ENCODE data around the gene LGR4. TPM values are rescaled to one million over a fixed set of nuclear protein-coding genes. Genes with fewer than 3 reads are reported as not detected.
A peak's percentile ranks its signal among the peaks of the same experiment; 100 is the strongest.

The LGR4 gene
- total and polyA plus RNA-seq, 2 of the 4 experiments (the other 2 are of a cell fraction), result 2.9 to 6.8 TPM

- in situ Hi-C loops (cut with MboI; ENCODE audit: low sequenced_read_pairs) (no loop called here), intact Hi-C loops (cut with micrococcal nuclease) (no loop called here), dilution Hi-C loops (cut with HindIII; ENCODE audit: low sequenced_read_pairs, unreplicated experiment) (no loop called here)
- Histone ChIP-seq H2BK120ac (ENCODE audit: low read depth, low read length) (no peak overlapping the region), H3K79me1 (ENCODE audit: low read depth in 1 of 2, low read length in 2 of 2) (peaks cover 0 to 12% of the 10 kb centered on the region in 2 experiments; a peak in 1 of 4 replicates), H3K23ac (ENCODE audit: low read depth, low read length) (no peak overlapping the region), H4K20me1 (ENCODE audit: insufficient read depth, low read length) (no peaks in the 10 kb centered on the region), H3K4me1 (ENCODE audit: control insufficient read depth, insufficient read depth, low read length) (peaks cover 3% of the 10 kb centered on the region), H4K91ac (ENCODE audit: insufficient read depth, low read depth, low read length) (no peak overlapping the region), H3K4ac (ENCODE audit: low read depth, low read length) (no peak overlapping the region), H3K9me1 (ENCODE audit: insufficient read depth, low read length) (peaks cover 6% of the 10 kb centered on the region; the same call in 1 of the 2 replicates), H3K56ac (ENCODE audit: extremely low read depth, insufficient read depth, low read length) (no peak overlapping the region), H2AK5ac (ENCODE audit: low read depth, low read length) (no peak overlapping the region), H2BK15ac (ENCODE audit: low read depth, low read length) (no peak overlapping the region), H3K9me3 (ENCODE audit: control insufficient read depth, insufficient read depth, low read length) (no peaks in the 10 kb centered on the region), H2BK20ac (ENCODE audit: low read depth, low read length) (no peak overlapping the region), H3K4me2 (ENCODE audit: low read depth, low read length) (no peak overlapping the region), H2AK9ac (replicated peaks; ENCODE audit: low read depth, low read length, poor library complexity) (no peak overlapping the region), H2AFZ (replicated peaks; ENCODE audit: low read length, poor library complexity) (no peak overlapping the region), H4K8ac (ENCODE audit: low read depth in 2 of 2, low read length in 2 of 2) (no peak overlapping the region), H4K5ac (ENCODE audit: low read depth, low read length) (no peak overlapping the region), H3K27ac (ENCODE audit: insufficient read depth, low read length) (no peak overlapping the region), H3K36me3 (ENCODE audit: control insufficient read depth, insufficient read depth, low read length) (no peaks in the 10 kb centered on the region), H3K18ac (ENCODE audit: low read depth, low read length) (no peak overlapping the region), H2BK5ac (ENCODE audit: low read depth, low read length, poor library complexity, severe bottlenecking) (no peak overlapping the region), H3K4me3 (ENCODE audit: insufficient read depth, low read depth, low read length) (no peak overlapping the region), H3K27me3 (ENCODE audit: control insufficient read depth, insufficient read depth, low read length) (no peaks in the 10 kb centered on the region), H3K14ac (replicated peaks; ENCODE audit: low read depth, low read length) (no peak overlapping the region), H3K9ac (ENCODE audit: low read depth, low read length) (no peak overlapping the region)
- ATAC-seq (ENCODE audit: low read depth), result no peak
- BruUV-seq (replicated peaks), result no TSS peak
- no peak for DNase-seq
- POLR2A ChIA-PET (ENCODE audit: unreplicated experiment), result no interaction called here
- no CpG with 5 or more reads among the region's 1 CpG for WGBS, 2 experiments (ENCODE audit: extremely low coverage in 2 of 2, insufficient read length in 1 of 2)
- CTCF ChIA-PET, result no interaction called here
- TF ChIP-seq CEBPB (IDR thresholded peaks at IDR 0.05; ENCODE audit: low read depth, low read length) (0 out of 2 replicates have a peak, but pooled peaks have one; percentile 41), SMC3 (IDR thresholded peaks at IDR 0.05; ENCODE audit: low read depth, low read length) (no peak)
Measured at GRCh38 chr11:27358296-27358695, 114.3 kb downstream of the LGR4 start.

Data from IMR-90 (cell line).